Right lobe of liver (tissue), 4 donors: Measurements from ENCODE around the gene OSBPL2.

ENCODE experiments used
- POLR2A ChIP-seq: fragments of 450-650 bp; IDR thresholded peaks from one replicate; pipeline ENCODE4 v1.6.1; 2017; ENCODE audit warnings: antibody characterized with exemption, mild to moderate bottlenecking
- TF ChIP-seq, protein P1 (sequence below), 4 donors: fragments of 200-600 bp in 3 of 4; fragments of 450-650 bp in 1 of 4; IDR thresholded peaks; one replicate each; pipeline versions ENCODE4 v1.5.1 to v1.8.0; 2016 to 2022; ENCODE audit warnings: antibody characterized with exemption in 4 of 4, mild to moderate bottlenecking in 2 of 4
- donor health status: DM: no; HTN: no; CAD: no.
- donor health status: DM: no; HTN: no; CAD: no.
- donor health status: DM: no; HTN: yes; CAD: no.

DNA sequence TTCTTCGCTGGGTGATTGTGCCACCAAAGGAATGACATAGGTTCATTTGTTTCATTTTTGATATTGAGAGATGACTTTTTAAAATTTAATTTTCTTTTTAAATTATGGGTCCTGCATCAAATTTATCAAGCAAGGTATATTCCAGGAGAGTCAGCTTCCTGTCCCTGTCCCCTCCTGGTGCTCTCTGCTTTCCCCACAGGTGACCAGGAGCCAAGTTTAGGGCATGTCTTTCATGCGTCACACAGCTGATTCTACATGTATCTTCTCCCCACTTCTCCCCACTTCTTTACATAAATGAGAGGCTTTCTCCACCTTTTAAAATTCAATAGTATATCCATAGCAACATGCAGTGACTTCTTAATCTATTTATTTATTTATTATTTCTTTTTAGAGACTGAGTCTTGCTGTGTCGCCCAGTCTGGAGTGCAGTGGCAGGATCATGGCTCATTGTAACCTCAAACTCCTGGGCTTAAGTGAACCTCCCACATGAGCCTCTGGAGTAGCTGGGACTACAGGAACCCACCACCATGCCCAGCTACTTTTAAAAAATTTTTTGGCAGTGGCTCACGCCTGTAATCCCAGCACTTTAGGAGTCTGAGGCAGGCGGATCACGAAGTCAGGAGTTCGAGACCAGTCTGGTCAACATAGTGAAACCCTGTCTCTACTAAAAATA is 30.0 kb downstream of the OSBPL2 start:
- TF ChIP-seq, protein P1, sequence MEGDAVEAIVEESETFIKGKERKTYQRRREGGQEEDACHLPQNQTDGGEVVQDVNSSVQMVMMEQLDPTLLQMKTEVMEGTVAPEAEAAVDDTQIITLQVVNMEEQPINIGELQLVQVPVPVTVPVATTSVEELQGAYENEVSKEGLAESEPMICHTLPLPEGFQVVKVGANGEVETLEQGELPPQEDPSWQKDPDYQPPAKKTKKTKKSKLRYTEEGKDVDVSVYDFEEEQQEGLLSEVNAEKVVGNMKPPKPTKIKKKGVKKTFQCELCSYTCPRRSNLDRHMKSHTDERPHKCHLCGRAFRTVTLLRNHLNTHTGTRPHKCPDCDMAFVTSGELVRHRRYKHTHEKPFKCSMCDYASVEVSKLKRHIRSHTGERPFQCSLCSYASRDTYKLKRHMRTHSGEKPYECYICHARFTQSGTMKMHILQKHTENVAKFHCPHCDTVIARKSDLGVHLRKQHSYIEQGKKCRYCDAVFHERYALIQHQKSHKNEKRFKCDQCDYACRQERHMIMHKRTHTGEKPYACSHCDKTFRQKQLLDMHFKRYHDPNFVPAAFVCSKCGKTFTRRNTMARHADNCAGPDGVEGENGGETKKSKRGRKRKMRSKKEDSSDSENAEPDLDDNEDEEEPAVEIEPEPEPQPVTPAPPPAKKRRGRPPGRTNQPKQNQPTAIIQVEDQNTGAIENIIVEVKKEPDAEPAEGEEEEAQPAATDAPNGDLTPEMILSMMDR (IDR thresholded peaks at IDR 0.05) = no peak
- no peak for TF ChIP-seq POLR2A
